Karpas-422 (cell line): Measurements from ENCODE around the gene NEIL3. TPM values are rescaled to one million over a fixed set of nuclear protein-coding genes. Genes with fewer than 3 reads are reported as not detected.
A peak's percentile ranks its signal among the peaks of the same experiment; 100 is the strongest.

Source experiments
- DNase-seq: peaks from one replicate; pipeline ENCODE4 v3.0.0-alpha.2; 2015
- H2AFZ ChIP-seq: fragments of 200-600 bp; sonication (generic); 2 replicates; pipeline ENCODE4 v1.6.1; 2014; ENCODE audit warnings: antibody characterized with exemption, low read length, mixed read lengths
- H3K27ac ChIP-seq: fragments of 200-600 bp; sonication (generic); 2 replicates; pipeline ENCODE4 v1.5.1; 2014; ENCODE audit warnings: mild to moderate bottlenecking, low read length, moderate library complexity
- H3K27me3 ChIP-seq: fragments of 200-600 bp; sonication (generic); 2 replicates; pipeline ENCODE4 v1.6.1; 2014; ENCODE audit warnings: low read length, mixed read lengths
- H3K36me3 ChIP-seq: fragments of 200-600 bp; sonication (generic); 2 replicates; pipeline ENCODE4 v1.6.1; 2014; ENCODE audit warnings: low read length, mixed read lengths; ENCODE audit not compliant: insufficient read depth
- H3K4me1 ChIP-seq: fragments of 200-600 bp; sonication (generic); 2 replicates; pipeline ENCODE4 v1.6.1; 2014; ENCODE audit warnings: mild to moderate bottlenecking, low read length, mixed read lengths
- H3K4me2 ChIP-seq: fragments of 200-600 bp; sonication (generic); 2 replicates; pipeline ENCODE4 v1.6.1; 2014; ENCODE audit warnings: low read length, low read depth, mild to moderate bottlenecking; ENCODE audit not compliant: poor library complexity, severe bottlenecking
- H3K4me3 ChIP-seq: fragments of 200-600 bp; sonication (generic); 2 replicates; pipeline ENCODE4 v1.5.1; 2014; ENCODE audit warnings: mild to moderate bottlenecking, antibody characterized with exemption, low read length, mixed read lengths
- H3K79me2 ChIP-seq: fragments of 200-600 bp; sonication (generic); 2 replicates; pipeline ENCODE4 v1.6.1; 2014; ENCODE audit warnings: mild to moderate bottlenecking, low read length, mixed read lengths
- H3K9ac ChIP-seq: fragments of 200-600 bp; sonication (generic); 2 replicates; pipeline ENCODE4 v1.6.0; 2014; ENCODE audit warnings: low read length
- H3K9me2 ChIP-seq: fragments of 200-600 bp; sonication (generic), shearing (Covaris generic); replicated peaks from 2 replicates; pipeline ENCODE4 v1.6.0; 2014; ENCODE audit warnings: mild to moderate bottlenecking, low read length, moderate library complexity; ENCODE audit not compliant: insufficient read depth
- H3K9me3 ChIP-seq: fragments of 300-700, 200-600 bp; sonication (generic); 2 replicates; pipeline ENCODE4 v1.6.1; 2014; ENCODE audit warnings: low read length, mixed read lengths
- H4K20me1 ChIP-seq: fragments of 200-600 bp; sonication (generic); 2 replicates; pipeline ENCODE4 v1.6.1; 2014; ENCODE audit warnings: mild to moderate bottlenecking, antibody characterized with exemption, low read length, low read depth; ENCODE audit not compliant: insufficient read depth
- total RNA-seq: library from RNA; depleted of rRNA; stranded (reverse); fragments of >200 nt; shearing (Covaris generic); gene quantifications from 2 replicates; pipeline ENCODE4 v1.2.3, GENCODE V29; 2014; ENCODE audit warnings: low replicate concordance

NEIL3 gene
- total RNA-seq, 1 experiment from 2014 or later, result 9.1 TPM

- Histone ChIP-seq H3K79me2 (peaks cover 75% of the 10 kb centered on the region), H3K27me3 (no peaks in the 10 kb centered on the region), H3K9me3 (no peaks in the 10 kb centered on the region), H3K4me1 (no peaks in the 10 kb centered on the region), H3K4me3 (no peak overlapping the region), H3K27ac (no peak overlapping the region), H3K36me3 (peaks cover 29% of the 10 kb centered on the region), H3K4me2 (no peak overlapping the region), H3K9ac (no peak overlapping the region), H4K20me1 (no peaks in the 10 kb centered on the region), H3K9me2 (no peaks in the 10 kb centered on the region), H2AFZ (no peak overlapping the region)
- DNase-seq, result no peak
These were observed 13.7 kb downstream of the NEIL3 start for GRCh38 chr4:177323416-177323815.

GRCh38 chr4:177332119-177332518 lies 22.4 kb downstream of the NEIL3 start:
- H3K9me2 ChIP-seq, result no peaks in the 10 kb centered on the region
- H2AFZ ChIP-seq, result no peak overlapping the region
- H3K4me1 ChIP-seq, result no peaks in the 10 kb centered on the region
- H3K27me3 ChIP-seq, result no peaks in the 10 kb centered on the region
- H3K4me3 ChIP-seq, result no peak overlapping the region
- no peak overlapping the region for H3K27ac ChIP-seq
- peaks cover 7% of the 10 kb centered on the region; the same call in 1 of the 2 replicates for H3K36me3 ChIP-seq
- no peak overlapping the region for H3K9ac ChIP-seq
- H3K79me2 ChIP-seq, result peaks cover 57% of the 10 kb centered on the region
- no peaks in the 10 kb centered on the region for H4K20me1 ChIP-seq
- DNase-seq, result no peak
- no peaks in the 10 kb centered on the region for H3K9me3 ChIP-seq
- H3K4me2 ChIP-seq, result no peak overlapping the region

GRCh38 chr4:177339477-177340374 lies 30.1 kb downstream of the NEIL3 start:
- no peak overlapping the region for H3K9ac ChIP-seq
- H3K36me3 ChIP-seq, result no peaks in the 10 kb centered on the region
- H3K27me3 ChIP-seq, result no peaks in the 10 kb centered on the region
- H3K27ac ChIP-seq, result no peak overlapping the region
- no peak overlapping the region for H2AFZ ChIP-seq
- H4K20me1 ChIP-seq, result no peaks in the 10 kb centered on the region
- peaks cover 3% of the 10 kb centered on the region; the same call in 1 of the 2 replicates for H3K79me2 ChIP-seq
- peaks cover 3% of the 10 kb centered on the region for H3K4me1 ChIP-seq
- no peak overlapping the region for H3K4me2 ChIP-seq
- H3K9me3 ChIP-seq, result no peaks in the 10 kb centered on the region
- DNase-seq, result peak; percentile 62
- H3K4me3 ChIP-seq, result no peak overlapping the region
- H3K9me2 ChIP-seq, result no peaks in the 10 kb centered on the region

GRCh38 chr4:177348348-177348747 lies 38.7 kb downstream of the NEIL3 start:
- Histone ChIP-seq H4K20me1 (no peaks in the 10 kb centered on the region), H3K9ac (no peak overlapping the region), H3K4me2 (no peak overlapping the region), H3K4me3 (no peak overlapping the region), H3K27me3 (no peaks in the 10 kb centered on the region), H3K4me1 (no peaks in the 10 kb centered on the region), H3K36me3 (no peaks in the 10 kb centered on the region), H3K9me3 (no peaks in the 10 kb centered on the region), H3K9me2 (no peaks in the 10 kb centered on the region), H3K27ac (no peak overlapping the region), H2AFZ (no peak overlapping the region), H3K79me2 (no peaks in the 10 kb centered on the region)
- DNase-seq, result no peak

GRCh38 chr4:177349191-177349590 lies 39.5 kb downstream of the NEIL3 start:
- H3K4me1 ChIP-seq, result no peaks in the 10 kb centered on the region
- no peak overlapping the region for H2AFZ ChIP-seq
- no peaks in the 10 kb centered on the region for H4K20me1 ChIP-seq
- H3K4me3 ChIP-seq, result no peak overlapping the region
- no peaks in the 10 kb centered on the region for H3K9me3 ChIP-seq
- H3K79me2 ChIP-seq, result no peaks in the 10 kb centered on the region
- H3K9ac ChIP-seq, result no peak overlapping the region
- H3K36me3 ChIP-seq, result no peaks in the 10 kb centered on the region
- no peak overlapping the region for H3K4me2 ChIP-seq
- H3K27me3 ChIP-seq, result no peaks in the 10 kb centered on the region
- DNase-seq, result no peak
- H3K27ac ChIP-seq, result no peak overlapping the region
- no peaks in the 10 kb centered on the region for H3K9me2 ChIP-seq

GRCh38 chr4:177351622-177352244 lies 42.1 kb downstream of the NEIL3 start:
- DNase-seq, result no peak
- no peak overlapping the region for H3K4me3 ChIP-seq
- H3K4me1 ChIP-seq, result no peaks in the 10 kb centered on the region
- no peak overlapping the region for H3K9ac ChIP-seq
- no peaks in the 10 kb centered on the region for H3K9me3 ChIP-seq
- H3K36me3 ChIP-seq, result no peaks in the 10 kb centered on the region
- no peaks in the 10 kb centered on the region for H4K20me1 ChIP-seq
- H3K27me3 ChIP-seq, result no peaks in the 10 kb centered on the region
- H3K27ac ChIP-seq, result no peak overlapping the region
- no peaks in the 10 kb centered on the region for H3K79me2 ChIP-seq
- H3K9me2 ChIP-seq, result no peaks in the 10 kb centered on the region
- no peak overlapping the region for H3K4me2 ChIP-seq
- no peak overlapping the region for H2AFZ ChIP-seq

- Histone ChIP-seq H4K20me1 (no peaks in the 10 kb centered on the region), H3K79me2 (no peaks in the 10 kb centered on the region), H2AFZ (no peak overlapping the region), H3K27ac (no peak overlapping the region), H3K9me3 (no peaks in the 10 kb centered on the region), H3K9ac (no peak overlapping the region), H3K36me3 (no peaks in the 10 kb centered on the region), H3K4me1 (no peaks in the 10 kb centered on the region), H3K4me3 (no peak overlapping the region), H3K27me3 (no peaks in the 10 kb centered on the region), H3K4me2 (no peak overlapping the region), H3K9me2 (no peaks in the 10 kb centered on the region)
- no peak for DNase-seq
These were observed 46.5 kb downstream of the NEIL3 start for GRCh38 chr4:177356206-177356605.

- Histone ChIP-seq H3K9me2 (no peaks in the 10 kb centered on the region), H4K20me1 (no peaks in the 10 kb centered on the region), H3K9ac (no peak overlapping the region), H3K79me2 (no peaks in the 10 kb centered on the region), H3K36me3 (no peaks in the 10 kb centered on the region; the same call in 1 of the 2 replicates), H3K9me3 (no peaks in the 10 kb centered on the region), H2AFZ (no peak overlapping the region), H3K4me2 (no peak overlapping the region), H3K27me3 (no peaks in the 10 kb centered on the region), H3K4me3 (no peak overlapping the region), H3K27ac (no peak overlapping the region), H3K4me1 (no peaks in the 10 kb centered on the region)
- DNase-seq, result no peak
These were observed 47.2 kb downstream of the NEIL3 start for GRCh38 chr4:177356921-177357320.
